Measurements from ENCODE around the gene LRRK1.

The LRRK1 gene

GRCh38 chr15:101025501-101025885 is 106.3 kb downstream of the LRRK1 start:
- DNase-seq, result no peak

- DNase-seq, result no peak
Measured at GRCh38 chr15:101025896-101026631, 106.9 kb downstream of the LRRK1 start.

DNA sequence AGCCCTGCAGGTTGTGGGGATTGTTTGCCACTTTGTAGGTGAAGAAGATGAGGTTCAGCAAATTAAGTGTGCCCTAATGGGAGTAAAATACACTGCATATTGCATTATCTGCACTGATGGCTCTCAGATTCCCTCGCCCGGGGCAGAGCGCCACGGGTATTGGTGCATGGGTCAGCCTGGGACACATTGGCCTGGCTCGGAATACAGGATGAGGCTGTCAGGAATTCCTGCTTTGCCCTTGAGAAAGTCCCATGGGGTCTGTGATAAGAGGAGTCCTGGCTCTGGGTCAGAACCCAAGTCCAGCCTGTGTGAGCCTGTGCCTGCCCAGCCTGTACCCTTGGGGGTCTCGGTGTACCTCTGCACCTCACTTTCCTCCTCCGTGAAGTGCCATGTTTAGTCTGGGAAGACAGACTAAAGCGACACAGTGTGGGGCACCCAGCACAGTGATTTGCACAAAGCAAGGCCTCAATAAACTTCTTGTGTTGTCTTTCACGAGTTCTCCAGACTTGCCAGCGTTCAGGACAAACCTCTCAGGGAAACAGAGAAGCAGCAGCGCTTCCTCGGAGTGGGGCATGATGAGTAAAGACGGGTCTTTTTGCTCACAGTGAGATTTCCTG is 107.6 kb downstream of the LRRK1 start:
- DNase-seq, result no peak

- no peak for DNase-seq
Measured at GRCh38 chr15:101027273-101027901, 108.2 kb downstream of the LRRK1 start.

GRCh38 chr15:101027920-101028319 is 108.8 kb downstream of the LRRK1 start:
- DNase-seq, result no peak

DNA sequence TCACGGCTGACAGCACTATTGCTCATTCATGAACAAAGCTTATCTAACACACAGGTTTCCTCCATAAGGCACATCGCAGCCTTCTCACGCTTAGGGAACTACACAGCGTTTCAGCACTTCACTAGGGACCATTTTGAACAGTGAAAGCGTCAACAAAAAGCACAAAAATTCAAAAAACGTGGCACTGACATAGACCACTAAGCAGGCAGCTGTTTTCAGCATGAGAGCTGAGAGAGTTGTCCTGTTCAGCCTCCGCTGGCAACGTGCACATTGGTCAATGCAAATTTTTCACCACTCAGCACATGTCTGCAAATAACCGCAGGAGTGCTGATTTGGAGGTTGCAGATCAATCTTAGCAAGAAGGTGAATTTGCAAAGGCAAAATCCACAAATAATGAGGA is 109.2 kb downstream of the LRRK1 start:
- DNase-seq, result no peak

- no peak for DNase-seq
Measured at GRCh38 chr15:101028772-101029438, 109.7 kb downstream of the LRRK1 start.

GRCh38 chr15:101029971-101030661 is 111.0 kb downstream of the LRRK1 start:
- no peak for DNase-seq

GRCh38 chr15:101031213-101031612 is 112.1 kb downstream of the LRRK1 start:
- no peak for DNase-seq

DNA sequence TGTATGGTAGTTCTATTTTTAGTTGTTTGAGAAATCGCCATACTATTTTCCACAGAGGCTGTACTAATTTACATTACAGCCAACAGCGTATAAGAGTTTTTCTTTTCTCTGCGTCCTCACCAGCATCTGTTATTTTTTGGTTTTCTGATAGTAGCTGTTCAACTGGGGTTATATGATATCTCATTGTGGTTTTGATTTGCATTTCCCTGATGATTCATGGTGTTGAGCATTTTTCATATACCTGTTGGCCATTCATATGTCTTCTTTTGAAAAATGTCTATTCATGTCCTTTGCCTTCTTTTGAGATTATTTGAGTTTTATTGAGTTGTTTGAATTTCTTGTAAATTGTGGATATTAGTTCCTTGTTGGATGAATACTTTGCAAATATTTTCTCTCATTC is 114.6 kb downstream of the LRRK1 start:
- no peak for DNase-seq

DNA sequence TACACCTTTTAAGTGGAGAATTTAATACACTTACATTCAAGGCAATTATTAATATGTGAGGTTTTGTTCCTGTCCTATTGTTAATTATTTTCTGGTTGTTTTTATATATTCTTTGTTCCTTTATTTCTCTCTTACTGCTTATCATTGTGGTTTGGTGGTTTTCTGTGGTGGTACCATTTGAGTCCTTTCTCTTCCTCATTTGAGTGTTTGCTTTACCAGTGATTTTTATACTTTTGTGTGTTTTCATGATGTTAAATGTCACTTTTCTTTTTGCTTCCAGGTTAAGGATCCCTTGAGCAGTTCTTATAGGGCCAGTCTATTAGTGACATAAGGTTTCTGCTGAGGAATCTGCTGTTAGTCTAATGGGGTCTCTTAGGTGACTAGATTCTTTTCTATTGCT is 116.5 kb downstream of the LRRK1 start:
- DNase-seq, result no peak

DNA sequence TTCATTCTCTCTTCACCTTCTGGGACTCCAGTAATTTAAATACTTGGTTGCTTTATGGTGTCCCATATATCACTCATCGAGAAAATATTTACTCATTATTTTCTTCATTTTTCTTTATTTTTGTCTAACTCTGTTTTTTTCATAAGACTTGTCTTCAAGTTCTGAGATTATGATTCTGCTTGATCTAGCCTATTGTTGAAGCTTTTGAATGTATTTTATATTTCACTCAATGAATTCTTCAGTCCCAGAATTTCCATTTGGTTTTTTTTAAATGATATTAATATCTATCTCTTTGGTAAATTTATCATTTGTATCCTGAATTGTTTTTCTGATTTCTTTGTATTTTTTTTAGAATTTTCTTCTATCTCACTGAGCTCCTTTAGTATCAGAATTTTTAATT is 117.0 kb downstream of the LRRK1 start:
- DNase-seq, result no peak

DNA sequence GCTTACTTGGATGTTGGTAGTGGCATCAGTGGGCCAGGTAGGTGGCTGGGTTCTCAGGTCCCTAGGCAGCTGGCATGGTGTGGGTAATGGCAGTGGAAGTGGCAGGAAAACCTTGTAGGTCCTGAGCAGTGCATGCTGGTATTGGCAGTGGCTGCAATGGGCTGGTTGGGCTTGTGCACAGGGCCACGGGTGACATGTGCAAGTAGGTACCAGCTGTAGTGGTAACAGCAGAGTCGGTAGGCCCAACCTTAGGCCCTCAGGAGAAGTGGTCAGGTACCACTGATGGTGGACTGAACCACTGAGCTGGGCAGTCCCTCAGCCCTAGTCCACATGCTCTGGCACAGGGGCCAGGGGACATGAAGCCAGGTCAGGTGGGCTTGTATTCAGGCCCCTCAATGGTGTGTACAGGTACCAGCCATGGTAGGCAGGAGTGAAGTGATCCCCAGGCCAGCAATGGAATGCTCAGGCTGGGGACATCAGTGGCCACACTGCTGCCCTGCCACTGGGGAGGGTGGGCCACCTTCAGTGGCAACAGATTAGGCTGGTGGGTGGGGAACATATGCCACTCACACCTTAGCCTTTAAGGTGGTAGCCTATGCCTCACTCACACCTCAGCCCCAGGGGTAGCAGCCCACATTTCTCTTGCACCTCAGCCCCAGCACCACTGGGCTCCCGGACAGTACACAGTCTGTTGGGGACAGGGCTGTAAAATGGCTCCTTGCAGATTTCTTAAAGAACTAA is 118.1 kb downstream of the LRRK1 start:
- DNase-seq, result no peak

GRCh38 chr15:101038327-101039003 is 119.3 kb downstream of the LRRK1 start:
- no peak for DNase-seq

DNA sequence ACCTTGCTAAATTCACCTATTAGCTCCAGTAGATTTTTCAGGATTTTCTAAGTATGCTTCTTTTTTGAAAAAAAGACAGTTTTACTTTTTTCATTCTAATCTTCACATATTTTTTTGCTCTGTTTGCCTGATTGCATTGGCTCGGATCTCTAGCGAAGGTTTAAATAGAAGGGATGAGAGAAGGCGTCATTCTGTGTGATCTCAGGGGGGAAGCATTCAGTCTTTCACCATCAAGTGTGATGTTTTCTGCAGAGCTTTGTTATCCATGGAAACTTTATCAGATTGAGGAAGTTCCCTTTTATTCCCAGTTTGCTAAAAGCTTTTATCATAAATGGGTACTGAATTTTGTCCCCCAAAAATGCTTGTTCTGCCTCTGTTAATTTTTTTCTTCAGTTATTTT is 120.3 kb downstream of the LRRK1 start:
- DNase-seq, result no peak

DNA sequence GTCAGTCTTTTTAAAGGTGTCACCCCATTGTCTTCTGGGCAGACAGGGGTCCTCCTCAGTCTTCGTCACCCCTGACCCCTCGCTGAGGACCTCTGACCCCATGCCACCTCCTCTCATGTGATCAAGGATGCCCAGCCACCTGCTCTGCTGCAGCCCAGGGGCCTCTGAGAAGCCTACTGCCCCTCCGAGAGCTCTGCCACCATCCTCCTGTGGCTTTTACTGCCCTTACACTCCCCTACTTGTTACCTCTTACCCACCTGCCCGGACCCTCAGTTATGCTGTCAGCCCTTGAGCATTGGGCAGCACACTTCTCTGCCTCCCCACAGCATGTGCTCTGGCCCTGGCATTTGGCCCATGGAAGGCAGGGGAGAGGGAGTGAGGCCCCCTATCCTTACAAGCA is 123.2 kb downstream of the LRRK1 start:
- DNase-seq, result no peak

DNA sequence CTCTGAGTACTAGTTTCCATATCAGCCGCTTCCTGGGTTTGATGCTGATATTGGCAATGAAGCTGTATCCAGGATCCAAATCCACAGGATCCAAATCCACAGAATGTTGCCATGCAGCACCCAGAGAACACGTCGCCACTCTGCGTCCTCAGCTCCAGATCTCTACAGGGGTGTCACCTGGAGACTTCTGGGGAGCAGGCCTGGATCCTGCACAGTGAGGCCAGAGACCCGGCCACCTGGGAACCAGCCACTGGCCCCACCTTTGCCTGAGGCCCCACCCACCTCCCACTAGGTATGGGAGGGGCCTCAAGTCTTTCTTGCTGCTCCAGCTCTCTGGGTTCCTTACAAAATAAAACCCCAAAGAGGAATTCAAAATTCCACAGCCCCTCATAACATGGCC is 123.9 kb downstream of the LRRK1 start:
- no peak for DNase-seq

DNA sequence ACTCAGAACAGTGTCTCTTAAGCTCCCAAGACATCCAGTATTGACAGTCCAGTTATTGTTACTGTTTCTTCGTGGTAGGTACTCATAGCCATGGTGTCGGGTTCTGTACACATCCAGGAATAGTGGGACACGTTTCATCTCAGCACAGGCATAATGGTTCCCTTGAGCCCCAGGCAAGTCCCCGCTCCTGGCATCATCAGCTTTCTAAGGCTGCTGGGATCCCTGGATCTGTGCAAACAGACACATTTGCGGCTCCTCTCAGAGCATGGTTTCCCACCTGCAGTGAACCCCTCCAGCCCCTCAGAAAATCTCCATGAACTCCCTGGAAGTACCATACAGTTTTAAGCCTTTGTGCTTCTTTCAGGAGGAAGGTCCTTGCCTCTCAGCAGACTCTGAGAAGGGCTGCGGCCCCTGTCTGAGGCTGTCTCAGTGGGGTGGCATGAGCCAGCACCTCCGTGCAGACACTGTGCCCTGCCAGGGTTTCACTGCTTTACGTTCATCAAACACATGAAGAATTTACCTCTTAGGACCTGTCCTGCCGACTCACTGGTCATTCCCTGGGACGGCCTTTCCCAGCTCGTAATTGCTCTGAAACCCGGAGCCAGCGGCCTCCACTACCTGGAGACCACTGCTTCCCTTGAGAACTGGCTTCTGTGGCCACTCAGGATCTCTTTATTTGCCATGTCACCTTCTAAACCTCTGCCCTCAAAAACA is 124.9 kb downstream of the LRRK1 start:
- no peak for DNase-seq

DNA sequence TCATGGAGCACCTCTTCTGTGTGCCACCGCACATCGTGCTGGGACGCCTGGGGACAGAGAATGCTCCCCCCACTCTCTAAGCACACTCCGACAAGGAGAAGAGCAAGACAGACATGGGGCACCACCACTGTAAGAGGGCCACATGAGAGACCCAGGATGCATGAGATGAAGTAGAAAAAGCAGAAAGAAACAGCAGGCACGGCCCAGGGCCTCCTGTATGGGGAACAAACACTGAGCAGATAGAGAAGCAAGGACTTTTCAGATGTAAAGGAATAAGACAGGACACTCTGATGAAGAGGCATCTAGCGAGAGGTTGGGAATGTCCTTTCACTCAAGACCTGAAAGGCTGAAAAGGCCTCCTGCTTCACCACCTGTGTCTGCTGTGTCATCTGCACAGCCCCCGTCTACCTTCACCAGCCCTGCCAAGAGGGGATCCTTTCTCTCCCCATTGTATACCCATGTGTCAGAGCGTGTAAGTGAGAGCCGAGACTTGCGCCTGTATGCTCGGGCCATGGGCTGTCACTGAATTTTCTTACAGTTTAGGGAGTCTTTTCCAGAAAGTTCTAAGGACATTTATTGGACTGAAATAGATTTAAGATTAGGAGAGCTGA is 125.6 kb downstream of the LRRK1 start:
- DNase-seq, result no peak

- DNase-seq, result no peak
Measured at GRCh38 chr15:101045236-101045646, 126.1 kb downstream of the LRRK1 start.

Measured in CD4-positive, alpha-beta T cell treated with Interleukin-4 for 1 hour (primary cell).